LoVo (cell line): Measurements from ENCODE around the gene RRAD.
"Not testable (repeated sequence)": the region's sequence is repeated elsewhere in the genome, so short reads cannot be mapped to it uniquely, and the experiment has no call there.

Experiments used
- DNase-seq: peaks from one replicate; pipeline ENCODE4 v3.0.0-alpha.2; 2016; ENCODE audit warnings: low spot score

The RRAD gene, protein sequence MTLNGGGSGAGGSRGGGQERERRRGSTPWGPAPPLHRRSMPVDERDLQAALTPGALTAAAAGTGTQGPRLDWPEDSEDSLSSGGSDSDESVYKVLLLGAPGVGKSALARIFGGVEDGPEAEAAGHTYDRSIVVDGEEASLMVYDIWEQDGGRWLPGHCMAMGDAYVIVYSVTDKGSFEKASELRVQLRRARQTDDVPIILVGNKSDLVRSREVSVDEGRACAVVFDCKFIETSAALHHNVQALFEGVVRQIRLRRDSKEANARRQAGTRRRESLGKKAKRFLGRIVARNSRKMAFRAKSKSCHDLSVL

DNA sequence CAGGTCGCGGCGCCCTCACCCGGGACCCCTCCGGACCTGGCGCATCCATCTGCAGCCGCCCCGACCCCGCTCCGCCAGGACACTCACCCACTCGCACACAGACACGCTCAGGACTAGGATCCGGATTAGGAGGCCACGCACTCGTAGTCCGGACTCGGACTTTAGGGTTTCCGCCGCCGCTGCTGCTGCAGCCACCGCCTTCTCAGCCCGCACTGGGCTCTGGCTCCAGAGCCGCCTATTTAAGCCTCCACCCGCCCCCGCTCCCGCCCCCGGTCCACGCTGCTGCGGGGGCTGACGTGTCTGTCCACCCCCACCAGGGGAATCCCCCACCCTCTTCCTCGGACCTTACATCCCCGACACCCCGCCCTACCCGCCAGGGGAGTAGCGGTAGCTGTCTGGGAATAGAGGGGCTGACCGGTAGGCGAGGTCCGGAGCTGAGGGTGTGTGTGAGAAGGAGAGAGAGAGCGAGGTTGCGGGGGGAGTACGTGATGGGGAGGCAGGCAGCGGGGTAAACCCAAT, at the start of gene RRAD:
Gene RRAD (minus strand): TSS at position 214 of the 519 bp plus-strand sequence. CDS start 356 bp downstream, outside the sequence.
- no peak for DNase-seq

DNA sequence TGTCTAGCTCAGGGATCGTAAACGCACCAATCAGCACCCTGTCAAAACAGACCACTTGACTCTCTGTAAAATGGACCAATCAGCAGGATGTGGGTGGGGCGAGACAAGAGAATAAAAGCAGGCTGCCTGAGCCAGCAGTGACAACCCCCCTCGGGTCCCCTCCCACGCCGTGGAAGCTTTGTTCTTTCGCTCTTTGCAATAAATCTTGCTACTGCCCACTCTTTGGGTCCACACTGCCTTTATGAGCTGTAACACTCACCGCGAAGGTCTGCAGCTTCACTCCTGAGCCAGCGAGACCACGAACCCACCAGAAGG, 49.6 kb upstream of the RRAD start:
- DNase-seq, result not testable (repeated sequence)

DNA sequence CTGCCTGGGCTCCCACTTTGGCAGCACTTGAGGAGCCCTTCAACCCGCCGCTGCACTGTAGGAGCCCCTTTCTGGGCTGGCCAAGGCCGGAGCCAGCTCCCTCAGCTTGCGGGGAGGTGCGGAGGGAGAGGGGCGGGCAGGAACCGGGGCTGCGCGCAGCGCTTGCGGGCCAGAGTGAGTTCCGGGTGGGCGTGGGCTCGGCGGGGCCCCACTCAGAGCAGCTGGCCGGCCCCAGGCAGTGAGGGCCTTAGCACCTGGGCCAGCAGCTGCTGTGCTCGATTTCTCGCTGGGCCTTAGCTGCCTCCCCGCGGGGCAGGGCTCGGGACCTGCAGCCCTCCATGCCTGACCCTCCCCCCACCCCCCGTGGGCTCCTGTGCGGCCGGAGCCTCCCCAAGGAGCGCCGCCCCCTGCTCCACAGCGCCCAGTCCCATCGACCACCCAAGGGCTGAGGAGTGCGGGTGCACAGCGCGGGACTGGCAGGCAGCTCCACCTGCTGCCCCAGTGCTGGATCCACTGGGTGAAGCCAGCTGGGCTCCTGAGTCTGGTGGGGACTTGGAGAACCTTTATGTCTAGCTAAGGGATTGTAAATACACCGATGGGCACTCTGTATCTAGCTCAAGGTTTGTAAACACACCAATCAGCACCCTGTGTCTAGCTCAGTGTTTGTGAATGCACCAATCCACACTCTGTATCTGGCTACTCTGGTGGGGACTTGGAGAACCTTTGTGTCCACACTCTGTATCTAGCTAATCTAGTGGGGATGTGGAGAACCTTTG, 49.0 kb upstream of the RRAD start:
- not testable (repeated sequence) for DNase-seq

DNA sequence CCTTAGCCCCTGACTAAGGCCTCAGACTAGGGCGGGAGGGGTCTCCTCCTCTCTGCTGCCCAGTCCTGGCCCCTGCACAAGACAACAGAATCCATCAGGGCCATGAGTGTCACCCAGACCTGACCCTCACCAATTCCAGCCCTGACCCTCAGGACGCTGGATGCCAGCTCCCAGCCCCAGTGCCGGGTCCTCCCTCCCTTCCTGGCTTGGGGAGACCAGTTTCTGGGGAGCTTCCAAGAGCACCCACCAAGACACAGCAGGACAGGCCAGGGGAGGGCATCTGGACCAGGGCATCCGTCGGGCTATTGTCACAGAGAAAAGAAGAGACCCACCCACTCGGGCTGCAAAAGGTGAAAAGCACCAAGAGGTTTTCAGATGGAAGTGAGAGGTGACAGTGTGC, 48.4 kb upstream of the RRAD start:
- no peak for DNase-seq

DNA sequence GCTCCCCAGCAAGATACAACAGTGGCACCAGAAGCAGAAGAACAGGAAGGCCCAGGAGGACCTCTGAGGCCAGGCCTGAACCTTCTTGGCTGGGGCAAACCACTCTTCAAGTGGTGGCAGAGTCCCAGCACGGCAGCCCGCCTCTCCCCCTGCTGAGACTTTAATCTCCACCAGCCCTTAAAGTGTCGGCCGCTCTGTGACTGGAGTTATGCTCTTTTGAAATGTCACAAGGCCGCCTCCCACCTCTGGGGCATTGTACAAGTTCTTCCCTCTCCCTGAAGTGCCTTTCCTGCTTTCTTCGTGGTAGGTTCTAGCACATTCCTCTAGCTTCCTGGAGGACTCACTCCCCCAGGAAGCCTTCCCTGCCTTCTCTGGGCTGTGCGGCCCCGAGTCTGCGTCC, 47.6 kb upstream of the RRAD start:
- DNase-seq, result no peak

DNA sequence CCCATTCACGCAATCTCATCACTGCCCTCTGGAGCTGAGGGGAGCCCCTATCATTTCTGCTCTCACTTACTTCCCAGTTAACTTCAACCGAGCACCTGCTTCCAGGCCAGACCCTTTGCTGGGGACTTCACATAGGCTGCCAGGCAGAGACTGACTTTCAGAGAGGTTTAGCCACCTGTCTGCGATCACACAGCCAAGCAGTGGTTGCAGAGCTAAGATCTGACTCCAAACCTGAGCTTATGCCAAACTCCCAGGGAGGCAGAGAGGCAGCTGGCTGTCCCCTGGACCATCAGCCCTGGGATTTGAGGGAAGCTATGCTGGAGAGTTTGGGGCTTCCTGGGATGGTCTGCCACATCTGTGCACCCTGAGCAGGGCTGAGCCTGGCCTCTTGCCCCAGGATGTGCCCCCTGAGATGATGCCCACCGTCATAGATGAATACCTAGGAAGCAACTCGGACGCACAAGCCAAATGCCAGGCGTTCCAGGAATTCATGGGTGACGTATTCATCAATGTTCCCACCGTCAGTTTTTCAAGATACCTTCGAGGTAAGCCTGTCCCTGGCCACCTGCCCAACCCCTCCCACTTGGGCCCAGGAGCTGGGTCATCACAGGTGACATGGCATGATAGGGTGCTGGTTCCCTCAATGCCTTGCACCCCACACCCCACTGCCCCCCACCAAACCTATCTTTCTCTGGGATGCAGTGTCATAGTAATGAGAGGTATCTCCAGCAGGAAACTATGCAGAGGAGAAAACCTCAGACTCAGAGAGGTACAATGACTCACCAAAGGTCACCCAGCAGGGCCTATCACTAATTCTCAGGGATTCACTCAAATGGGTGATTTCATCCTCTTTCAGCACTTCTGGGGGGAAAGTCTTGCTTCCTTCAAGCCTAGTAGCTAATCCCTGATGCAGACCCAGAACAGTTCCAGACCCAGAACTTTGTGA, 45.7 kb upstream of the RRAD start:
- no peak for DNase-seq

DNA sequence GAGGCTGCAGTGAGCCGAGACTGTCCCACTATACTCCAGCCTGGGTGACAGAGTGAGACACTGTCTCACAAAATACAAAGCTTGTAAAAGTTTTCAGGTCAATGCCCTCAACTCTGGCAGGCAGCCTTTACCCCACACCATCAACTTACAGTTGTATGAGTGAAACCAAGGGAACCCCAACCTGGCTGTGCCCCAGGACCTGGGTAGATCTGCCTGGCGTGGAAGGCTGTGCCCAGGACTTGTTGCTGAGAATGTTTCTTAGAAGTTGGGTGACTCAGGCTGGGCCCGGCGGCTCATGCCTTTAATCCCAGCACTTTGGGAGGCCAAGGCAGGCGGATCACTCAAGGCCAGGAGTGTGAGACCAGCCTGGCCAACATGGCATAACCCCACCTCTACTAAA, 43.5 kb upstream of the RRAD start:
- DNase-seq, result no peak

DNA sequence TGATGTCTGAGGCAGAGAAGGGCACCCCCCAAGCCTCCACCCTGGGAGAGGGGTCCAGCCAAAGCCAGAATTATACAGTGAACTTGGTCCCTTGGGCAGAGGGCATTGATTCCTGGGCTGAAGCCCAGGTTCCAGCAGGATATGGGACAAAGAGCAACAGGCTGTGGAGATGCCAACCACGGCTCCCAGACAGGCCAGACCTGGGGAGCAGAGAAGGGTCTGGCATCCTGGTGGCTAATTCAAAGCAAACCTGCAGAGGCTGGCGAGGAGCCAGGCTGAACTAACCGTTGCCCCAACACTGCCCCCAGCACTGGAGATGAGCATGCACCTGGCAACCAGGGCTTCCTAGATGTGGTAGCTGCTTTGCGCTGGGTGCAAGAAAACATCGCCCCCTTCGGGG, 38.7 kb upstream of the RRAD start:
- DNase-seq, result no peak

DNA sequence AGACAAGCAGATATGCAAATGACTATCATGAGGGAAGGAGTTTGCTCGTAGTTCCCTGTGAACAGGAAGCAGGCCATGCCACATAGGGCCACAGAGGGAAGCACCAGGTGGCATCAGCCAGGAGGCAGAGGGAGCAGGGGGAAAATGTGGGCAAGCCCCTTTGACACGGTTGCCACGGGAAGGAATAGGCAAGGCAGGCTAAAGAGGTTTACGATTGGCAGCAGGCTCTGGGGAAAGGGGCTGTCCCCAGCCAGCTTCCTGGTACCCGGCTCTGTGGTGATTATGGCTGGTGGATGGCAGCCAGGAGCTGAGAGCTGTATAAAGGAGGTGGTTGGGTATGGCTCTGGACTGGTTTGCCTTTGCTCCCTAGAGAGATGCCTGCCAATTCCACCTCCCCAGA, 36.6 kb upstream of the RRAD start:
- DNase-seq, result no peak

DNA sequence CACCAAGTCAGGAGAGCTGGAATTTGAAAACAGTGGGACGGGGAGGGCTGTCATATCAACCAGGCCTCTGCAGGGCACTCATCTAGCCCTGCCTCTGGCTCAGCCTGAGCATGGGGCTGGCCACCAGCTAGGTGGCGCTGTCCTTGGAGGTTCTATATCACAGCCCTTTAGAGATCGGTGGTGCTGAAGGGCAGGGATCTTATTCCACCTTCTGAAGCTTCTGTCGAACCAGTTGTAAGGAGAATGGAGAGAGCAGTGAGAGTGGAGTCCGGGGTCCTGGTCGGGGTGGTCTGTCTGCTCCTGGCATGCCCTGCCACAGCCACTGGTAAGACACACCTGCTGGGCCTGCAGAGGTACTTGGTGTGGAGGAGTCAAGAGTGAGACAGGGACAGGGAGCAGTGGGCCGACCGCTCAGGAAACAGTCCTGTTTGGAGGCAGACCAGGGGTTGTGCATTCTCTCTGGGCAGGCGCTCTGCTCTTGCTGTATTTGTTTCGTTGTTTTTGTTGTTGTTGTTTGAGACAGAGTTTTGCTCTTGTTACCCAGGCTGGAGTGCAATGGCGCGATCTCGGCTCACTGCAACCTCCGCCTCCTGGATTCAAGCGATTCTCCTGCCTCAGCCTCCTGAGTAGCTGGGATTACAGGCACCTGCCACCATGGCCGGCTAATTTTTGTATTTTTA, 35.9 kb upstream of the RRAD start, which contains the start of gene CES3:
Gene CES3 (plus strand): TSS at position 202 of the 680 bp plus-strand sequence. CDS start 42 bp downstream, at position 244.
- peak; percentile 71 for DNase-seq

DNA sequence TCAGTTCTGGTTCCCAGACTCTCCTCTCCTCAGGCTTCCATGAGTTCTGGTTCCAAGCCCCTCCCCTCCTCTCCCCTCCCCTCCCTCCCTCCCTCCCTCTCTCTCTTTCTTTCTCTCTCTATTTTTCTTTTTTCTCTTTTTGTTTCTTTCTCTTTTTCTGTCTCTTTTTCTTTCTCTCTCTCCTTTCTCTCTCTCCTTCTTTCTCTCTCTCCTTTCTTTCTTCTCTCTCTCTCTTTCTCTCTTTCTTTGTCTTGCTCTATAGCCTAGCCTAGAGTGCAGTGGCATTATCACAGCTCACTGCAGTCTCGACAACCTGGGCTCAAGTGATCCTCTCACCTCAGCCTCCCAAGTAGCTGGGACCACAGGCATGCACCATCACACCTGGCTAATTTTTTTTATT, 34.9 kb upstream of the RRAD start:
- DNase-seq, result no peak

DNA sequence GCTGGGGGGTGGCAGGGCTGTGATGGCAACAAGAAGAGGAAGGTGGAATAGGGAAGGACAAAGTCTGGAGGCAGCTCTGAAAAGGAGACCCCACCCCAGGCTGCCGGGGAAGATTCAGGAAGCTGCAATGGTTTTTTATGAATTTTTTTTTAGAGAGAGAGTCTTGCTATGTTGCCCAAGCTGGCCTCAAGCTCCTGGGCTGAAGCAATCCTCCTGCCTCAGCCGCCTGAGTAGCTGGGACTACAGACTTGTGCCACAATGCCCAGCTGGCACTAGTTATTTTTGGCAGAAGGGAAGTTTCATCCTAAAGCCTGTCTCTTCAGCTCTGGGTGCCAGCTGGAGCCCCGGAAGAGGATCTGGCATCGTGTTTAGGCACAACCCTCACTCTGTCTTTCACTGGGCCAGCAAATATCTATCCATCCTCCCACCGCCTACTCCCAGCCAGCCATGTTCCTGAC, 34.4 kb upstream of the RRAD start:
- DNase-seq, result no peak

DNA sequence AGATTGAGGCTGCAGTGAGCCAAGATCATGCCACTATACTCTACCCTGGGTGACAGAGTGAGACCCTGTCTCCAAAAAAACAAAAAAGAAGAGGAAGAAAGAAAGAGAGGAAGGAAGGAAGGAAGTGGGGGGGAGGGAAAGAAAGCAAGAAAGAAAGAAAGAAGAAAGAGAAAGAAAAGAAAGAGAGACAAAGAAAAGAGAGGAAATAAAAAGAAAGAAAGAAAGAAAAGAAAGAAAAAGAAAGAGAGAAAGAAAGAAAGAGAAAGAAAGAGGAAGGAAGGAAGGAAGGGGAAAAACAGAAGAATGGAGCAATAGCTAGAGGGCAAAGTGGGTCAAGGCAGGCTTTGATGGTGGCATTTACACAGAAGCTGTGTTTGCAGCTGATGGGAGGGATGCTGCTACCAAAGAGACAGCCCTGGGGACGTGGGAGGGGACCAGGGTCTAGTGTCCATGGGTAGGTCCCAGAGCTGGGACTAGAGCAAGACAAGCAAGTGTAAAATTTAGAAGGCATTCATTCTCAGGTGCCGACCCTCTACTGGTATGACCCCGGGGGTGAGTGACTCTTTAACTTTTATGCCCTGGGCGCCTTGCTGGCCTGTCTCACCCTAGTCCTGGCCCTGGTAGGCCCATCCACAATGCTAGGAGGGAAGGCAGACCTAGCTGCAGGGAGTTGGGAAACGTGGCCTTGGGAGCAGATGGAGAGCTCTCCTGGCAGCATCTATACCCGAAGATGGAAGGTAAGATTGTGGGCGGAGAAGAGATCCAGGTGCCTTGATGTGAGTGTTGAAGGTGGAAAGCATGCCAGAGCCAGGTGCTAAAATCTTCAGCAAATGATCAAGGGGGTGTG, 33.7 kb upstream of the RRAD start:
- DNase-seq, result no peak

DNA sequence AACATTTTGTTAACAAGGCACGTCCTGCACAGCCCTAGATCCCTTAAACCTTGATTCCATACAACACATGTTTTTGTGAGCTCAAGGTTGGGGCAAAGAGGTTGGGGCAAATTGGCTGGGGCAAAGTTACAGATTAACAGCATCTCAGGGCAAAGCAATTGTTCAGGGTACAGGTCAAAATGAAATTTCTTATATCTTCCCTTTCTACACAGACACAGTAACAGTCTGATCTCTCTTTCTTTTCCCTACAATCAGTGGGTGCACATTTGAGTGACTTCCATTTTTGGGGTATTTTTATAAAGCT, 30.8 kb upstream of the RRAD start:
- DNase-seq, result not testable (repeated sequence)

DNA sequence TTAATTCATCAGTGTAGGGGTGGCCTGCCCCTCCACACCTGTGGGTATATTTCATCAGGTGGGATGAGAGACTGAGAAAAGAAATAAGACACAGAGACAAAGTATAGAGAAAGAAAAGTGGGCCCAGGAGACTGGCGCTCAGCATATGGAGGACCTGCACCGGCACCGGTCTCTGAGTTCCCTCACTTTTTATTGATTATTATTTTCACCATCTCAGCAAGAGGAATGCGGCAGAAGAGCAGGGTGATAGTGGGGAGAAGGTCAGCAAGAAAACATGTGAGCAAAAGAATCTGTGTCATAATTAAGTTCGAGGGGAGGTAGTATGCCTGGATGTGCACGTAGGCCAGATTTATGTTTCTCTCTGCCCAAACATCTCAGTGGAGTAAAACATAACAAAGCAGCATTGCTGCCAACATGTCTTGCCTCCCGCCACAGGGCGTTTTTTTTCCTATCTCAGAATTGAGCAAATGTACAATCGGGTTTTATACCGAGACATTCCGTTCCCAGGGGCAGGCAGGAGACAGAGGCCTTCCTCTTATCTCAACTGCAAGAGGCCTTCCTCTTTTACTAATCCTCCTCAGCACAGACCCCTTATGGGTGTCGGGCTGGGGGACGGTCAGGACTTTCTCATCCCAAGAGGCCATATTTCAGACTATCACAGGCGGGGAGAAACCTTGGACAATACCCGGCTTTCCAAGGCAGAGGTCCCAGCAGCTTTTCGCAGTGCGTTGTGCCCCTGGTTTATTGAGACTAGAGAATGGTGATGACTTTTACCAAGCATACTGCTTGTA, 30.2 kb upstream of the RRAD start:
- DNase-seq, result not testable (repeated sequence)

DNA sequence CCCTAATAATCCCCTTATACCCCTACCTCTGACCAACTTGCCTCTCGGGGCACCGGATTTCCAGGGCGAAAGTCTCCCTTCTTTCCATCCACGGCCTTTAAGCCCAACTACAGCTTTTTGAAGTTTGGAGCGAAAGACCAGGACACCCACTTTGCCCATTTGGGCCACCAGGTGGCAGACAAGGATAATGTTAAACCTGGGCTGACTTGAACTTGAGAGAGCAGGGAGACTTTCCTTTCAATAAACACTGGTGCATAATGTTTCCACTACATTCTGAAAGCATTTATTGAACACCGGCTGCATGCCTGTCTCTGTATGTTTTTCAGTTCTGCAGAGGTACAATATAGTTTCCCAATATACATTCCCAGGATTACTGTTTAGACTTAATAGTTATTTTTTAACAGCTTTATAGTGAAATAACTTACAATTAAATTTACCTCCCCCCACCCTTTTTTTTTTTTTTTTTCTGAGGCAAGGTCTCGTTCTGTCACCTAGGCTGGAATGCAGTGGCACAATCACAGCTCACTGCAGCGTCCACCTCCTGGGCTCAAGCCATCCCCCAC, 28.8 kb upstream of the RRAD start:
- DNase-seq, result peak; percentile 77

DNA sequence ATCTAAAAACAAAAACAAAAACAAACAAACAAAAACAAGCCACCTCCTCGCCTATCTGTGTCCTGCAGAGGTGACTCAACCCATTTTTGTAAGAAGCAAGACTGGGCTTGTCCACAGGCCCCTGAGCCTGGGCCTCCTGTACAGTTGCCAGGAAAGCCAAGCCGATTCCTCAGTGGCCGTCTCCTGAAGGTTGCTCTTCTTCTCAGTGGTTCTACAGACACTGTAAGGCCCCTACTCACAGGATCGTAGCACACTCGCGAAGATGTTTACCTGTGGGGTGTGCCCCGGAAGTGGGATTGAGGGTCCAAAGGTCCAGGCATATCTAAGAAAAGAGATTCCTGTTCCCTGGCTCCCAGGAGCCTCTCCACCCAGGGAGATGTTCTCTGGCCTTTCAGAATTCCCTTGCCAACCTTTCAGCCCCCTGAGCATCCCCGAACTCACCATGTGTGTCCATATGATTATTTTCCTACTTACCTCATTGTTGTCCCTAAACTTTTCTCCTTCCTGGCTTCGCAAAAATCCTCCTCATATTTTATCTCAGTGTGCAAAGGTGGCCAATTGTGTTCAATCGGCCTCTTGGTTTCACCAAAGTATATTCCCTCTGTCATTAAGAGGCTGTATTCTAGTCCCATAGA, 28.2 kb upstream of the RRAD start:
- DNase-seq, result peak; percentile 80

DNA sequence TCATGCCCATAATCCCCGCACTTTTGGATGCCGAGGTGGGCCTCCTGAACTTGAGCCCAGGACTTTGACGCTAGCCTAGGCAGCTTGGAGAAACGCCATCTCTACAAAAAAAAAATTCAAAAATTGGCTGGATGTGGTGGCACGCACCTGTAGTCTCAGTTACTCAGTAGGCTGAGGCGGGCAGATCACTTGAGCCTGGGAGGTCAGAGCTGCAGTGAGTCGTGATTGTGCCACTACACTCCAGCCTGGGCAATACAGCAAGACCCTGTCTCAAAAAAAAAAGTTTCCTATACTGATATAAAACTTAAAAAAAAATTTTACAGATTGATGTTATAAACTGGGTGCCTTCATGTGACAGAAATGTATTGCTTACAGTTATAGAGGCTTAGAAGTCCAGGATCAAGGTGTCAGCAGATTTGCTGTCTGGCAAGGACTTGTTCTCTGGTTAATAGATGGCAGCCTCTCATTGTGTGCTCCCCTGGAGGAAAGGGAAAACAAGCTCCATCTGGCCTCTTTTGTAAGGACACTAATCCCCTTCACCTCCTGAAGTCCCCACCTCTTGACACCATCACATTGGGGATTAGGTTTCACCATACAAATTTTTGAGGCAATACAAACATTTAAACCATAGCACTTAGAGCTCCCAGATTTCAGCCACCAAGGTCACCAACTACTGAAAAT, 27.2 kb upstream of the RRAD start:
- DNase-seq, result no peak
